Psoas muscle (tissue), 8 donors: ENCODE measurements around the gene VARS2. TPM values are rescaled to one million over a fixed set of nuclear protein-coding genes. Genes with fewer than 3 reads are reported as not detected.
"Not testable (repeated sequence)": the region's sequence is repeated elsewhere in the genome, so short reads cannot be mapped to it uniquely, and the experiment has no call there.

Experiments
- ATAC-seq, 4 donors: fragments of 200-7000 bp; cut with Tn5 transposase; one replicate each; pipeline ENCODE4 v1.9.1; 2020; ENCODE audit warnings: moderate library complexity in 3 of 4, mild to moderate bottlenecking in 2 of 4
- DNase-seq, 2 donors: peaks; one replicate each; pipeline ENCODE4 v3.0.0-alpha.2; 2020
- H3K27ac ChIP-seq: fragments of 200-600 bp; one replicate; pipeline ENCODE4 v1.8.0; 2022
- H3K27me3 ChIP-seq, 3 donors: fragments of 200-600 bp in 1 of 3; one replicate each; pipeline versions ENCODE4 v1.6.1 to v1.8.0; 2013 to 2022; ENCODE audit warnings: low read length in 2 of 3, mild to moderate bottlenecking in 2 of 3, moderate library complexity in 1 of 3; ENCODE audit not compliant: insufficient read depth in 3 of 3
- H3K36me3 ChIP-seq, 2 donors: fragments of 200-600 bp in 1 of 2; one replicate each; pipeline versions ENCODE4 v1.6.1 to v1.8.0; 2013 to 2022; ENCODE audit warnings: low read depth in 1 of 2, mild to moderate bottlenecking in 1 of 2, moderate library complexity in 1 of 2; ENCODE audit not compliant: insufficient read depth in 1 of 2
- H3K4me1 ChIP-seq: fragments of 200-600 bp; one replicate; pipeline ENCODE4 v1.8.0; 2022
- H3K4me3 ChIP-seq: fragments of 200-600 bp; one replicate; pipeline ENCODE4 v1.8.0; 2022; ENCODE audit warnings: mild to moderate bottlenecking
- H3K9me3 ChIP-seq: fragments of 200-600 bp; one replicate; pipeline ENCODE4 v1.8.0; 2022
- WGBS, 3 donors: extraction: QIAGEN DNeasy Blood & Tissue Kit; methylation state at CpG; one replicate each; pipeline versions ENCODE4 v1.1.6 to v1.1.7; 2013; 5-methylcytosine and 5-hydroxymethylcytosine counted together
- intact Hi-C, 2 donors: fragments of 100-400 bp; cut with DNase I; formaldehyde crosslinking; loops; one replicate each; pipeline versions ENCODE4 v1.11.0 to v1.14.2; 2022
- polyA plus RNA-seq, 3 donors: library from polyadenylated mRNA; stranded (reverse); fragments of 200-250 nt; gene quantifications; one replicate each; pipeline ENCODE4 v1.2.3, GENCODE V29; 2013
- total RNA-seq, 4 donors: library from RNA; stranded (reverse); fragmentation: NEBNext Ultra II Directional in 2 of 4; extraction: Animal tissue kit (Norgen Biotek cat#: 25700) in 2 of 4; gene quantifications; one replicate each; pipeline versions ENCODE4 v1.2.1 to v1.2.4, GENCODE V29; 2021 to 2023
- TF ChIP-seq, protein P1 (sequence below): fragments of 200-600 bp; IDR thresholded peaks from one replicate; pipeline ENCODE4 v1.8.0; 2022; ENCODE audit warnings: antibody characterized with exemption
- donor health status: healthy with polysubstance abuse.
- donor health status: DM: no; HTN: no; CAD: no; lungs with moderate emphysema.
- donor health status: Bipolar disorder and iron deficiency.
- donor health status: healthy.
- donor health status: DM: yes; HTN: yes; CAD: no.
- donor health status: DM: no; HTN: no; CAD: no.
- donor health status: DM: no; HTN: no; CAD: no.
- donor health status: DM: yes; HTN: yes; CAD: no.

VARS2 gene
- total and polyA plus RNA-seq, 7 donors: 11.4 to 36.6 (median 25.8) TPM

DNA sequence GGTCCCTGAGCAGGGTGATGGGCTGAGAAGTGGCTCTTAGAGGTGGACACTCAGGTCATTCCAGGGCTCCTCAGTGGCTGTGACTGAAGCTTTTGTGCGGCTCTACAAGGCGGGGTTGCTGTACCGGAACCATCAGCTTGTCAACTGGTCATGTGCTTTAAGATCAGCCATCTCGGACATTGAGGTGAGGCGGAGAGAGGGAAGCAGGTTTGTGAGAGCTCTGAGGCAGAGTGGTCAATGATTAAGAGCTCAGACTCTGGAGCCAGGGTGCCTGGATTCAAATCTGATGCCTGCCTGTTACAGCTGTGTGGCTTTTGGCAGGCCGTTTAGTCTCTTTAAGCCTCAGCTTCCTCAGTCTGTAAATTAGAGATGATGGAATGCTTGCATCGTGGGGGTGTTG is 3.0 kb downstream of the VARS2 start:
- 86 to 95% (median 91%) methylated on average over 7 of the region's 7 CpGs for WGBS, 3 donors
- no peak overlapping the region for H3K4me3 ChIP-seq

DNA sequence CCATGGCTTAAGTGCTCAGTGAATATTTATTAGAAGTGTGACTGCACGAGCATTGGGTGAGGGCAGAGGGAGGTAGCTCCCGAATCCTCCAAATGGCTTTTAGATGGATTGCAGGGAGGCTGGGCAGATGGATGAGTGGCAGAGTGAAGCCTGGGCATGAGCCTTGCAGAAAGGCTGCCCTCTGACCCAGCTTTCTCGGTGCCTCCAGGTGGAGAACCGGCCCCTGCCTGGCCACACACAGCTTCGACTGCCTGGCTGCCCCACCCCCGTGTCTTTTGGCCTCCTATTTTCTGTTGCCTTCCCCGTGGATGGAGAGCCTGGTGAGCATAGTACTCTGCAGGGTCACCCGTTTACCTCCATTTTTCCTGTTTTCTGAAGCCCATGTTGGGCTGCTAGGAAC is 3.4 kb downstream of the VARS2 start:
- intact Hi-C loops: loop anchor here (5.0 to 10.0 kb wide), 2 partner anchors 125 to 127 kb away; no protein-coding TSS in a partner anchor
- Histone ChIP-seq H3K36me3 (peaks cover 0 to 67% of the 10 kb centered on the region in 2 donors), H3K27ac (no peak overlapping the region), H3K4me3 (no peak overlapping the region), H3K9me3 (no peaks in the 10 kb centered on the region), H3K27me3 (no peaks in the 10 kb centered on the region), H3K4me1 (peaks cover 22% of the 10 kb centered on the region)
- DNase-seq: no peak
- ATAC-seq: no peak
- 76 to 92% (median 92%) methylated on average over 8 of the region's 8 CpGs for WGBS, 3 donors
- TF ChIP-seq, protein P1, sequence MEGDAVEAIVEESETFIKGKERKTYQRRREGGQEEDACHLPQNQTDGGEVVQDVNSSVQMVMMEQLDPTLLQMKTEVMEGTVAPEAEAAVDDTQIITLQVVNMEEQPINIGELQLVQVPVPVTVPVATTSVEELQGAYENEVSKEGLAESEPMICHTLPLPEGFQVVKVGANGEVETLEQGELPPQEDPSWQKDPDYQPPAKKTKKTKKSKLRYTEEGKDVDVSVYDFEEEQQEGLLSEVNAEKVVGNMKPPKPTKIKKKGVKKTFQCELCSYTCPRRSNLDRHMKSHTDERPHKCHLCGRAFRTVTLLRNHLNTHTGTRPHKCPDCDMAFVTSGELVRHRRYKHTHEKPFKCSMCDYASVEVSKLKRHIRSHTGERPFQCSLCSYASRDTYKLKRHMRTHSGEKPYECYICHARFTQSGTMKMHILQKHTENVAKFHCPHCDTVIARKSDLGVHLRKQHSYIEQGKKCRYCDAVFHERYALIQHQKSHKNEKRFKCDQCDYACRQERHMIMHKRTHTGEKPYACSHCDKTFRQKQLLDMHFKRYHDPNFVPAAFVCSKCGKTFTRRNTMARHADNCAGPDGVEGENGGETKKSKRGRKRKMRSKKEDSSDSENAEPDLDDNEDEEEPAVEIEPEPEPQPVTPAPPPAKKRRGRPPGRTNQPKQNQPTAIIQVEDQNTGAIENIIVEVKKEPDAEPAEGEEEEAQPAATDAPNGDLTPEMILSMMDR: no peak

More for the DNA sequence above, 3.0 kb downstream of the VARS2 start:
- no peak overlapping the region for H3K27ac ChIP-seq
- H3K9me3 ChIP-seq: no peaks in the 10 kb centered on the region
- peaks cover 22% of the 10 kb centered on the region for H3K4me1 ChIP-seq
- H3K36me3 ChIP-seq: peaks cover 0 to 67% of the 10 kb centered on the region in 2 donors
- TF ChIP-seq, protein P1: no peak
- no peak for DNase-seq
- intact Hi-C loops: loop anchor here (5.0 to 10.0 kb wide), 2 partner anchors 125 to 128 kb away; no protein-coding TSS in a partner anchor
- no peak for ATAC-seq
- H3K27me3 ChIP-seq: no peaks in the 10 kb centered on the region

DNA sequence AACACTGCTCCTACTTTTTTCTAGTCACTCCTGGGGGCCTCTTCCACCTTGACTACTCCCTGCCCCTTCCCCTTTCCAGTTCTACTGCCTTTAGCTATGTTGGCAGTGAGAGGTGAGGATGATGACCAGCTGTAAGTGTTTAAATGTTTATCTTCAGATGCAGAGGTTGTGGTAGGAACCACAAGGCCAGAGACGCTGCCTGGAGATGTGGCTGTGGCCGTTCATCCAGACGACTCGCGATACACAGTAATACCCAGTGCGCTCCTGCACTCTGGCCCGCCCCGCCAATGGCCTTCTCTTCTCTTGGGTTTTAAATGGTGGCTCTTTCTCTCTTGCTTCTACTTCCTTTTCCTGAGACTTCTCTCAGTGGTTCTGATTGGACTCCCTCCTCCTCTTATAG is 4.6 kb downstream of the VARS2 start:
- ATAC-seq (no peak), DNase-seq (no peak)
- no peak overlapping the region for H3K4me3 ChIP-seq
- TF ChIP-seq, protein P1: no peak
- no peak overlapping the region for H3K27ac ChIP-seq
- no peaks in the 10 kb centered on the region for H3K27me3 ChIP-seq
- peaks cover 0 to 76% of the 10 kb centered on the region in 2 donors for H3K36me3 ChIP-seq
- 89 to 92% (median 90%) methylated on average over 8 of the region's 8 CpGs for WGBS, 3 donors
- H3K4me1 ChIP-seq: peaks cover 17% of the 10 kb centered on the region
- H3K9me3 ChIP-seq: no peaks in the 10 kb centered on the region
- intact Hi-C loops: loop anchor here (1.0 to 10.0 kb wide), 3 partner anchors 37 to 126 kb away; no protein-coding TSS in a partner anchor

DNA sequence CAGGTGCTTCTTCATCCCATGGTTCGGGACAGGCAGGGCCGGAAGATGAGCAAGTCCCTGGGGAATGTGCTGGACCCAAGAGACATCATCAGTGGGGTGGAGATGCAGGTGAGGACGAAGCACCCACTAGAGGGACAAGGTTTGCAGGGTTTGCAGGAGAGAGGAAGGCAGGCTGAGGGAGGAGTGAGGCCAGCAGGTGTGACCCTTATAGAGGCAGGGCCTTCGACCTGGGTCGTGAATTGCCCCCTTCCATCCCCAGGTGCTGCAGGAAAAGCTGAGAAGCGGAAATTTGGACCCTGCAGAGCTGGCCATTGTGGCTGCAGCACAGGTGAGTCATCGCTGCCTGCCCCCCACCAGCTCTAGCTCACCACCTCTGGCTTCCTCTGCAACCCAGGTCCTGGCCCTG is 8.4 kb downstream of the VARS2 start:
- no peaks in the 10 kb centered on the region for H3K27me3 ChIP-seq
- no peak for ATAC-seq
- H3K4me1 ChIP-seq: peaks cover 7% of the 10 kb centered on the region
- 84 to 92% (median 91%) methylated on average over 7 of the region's 7 CpGs for WGBS, 3 donors
- intact Hi-C loops: loop anchor here in 1 of 2 donors (5.0 kb wide), 1 partner anchor 140 kb away; no protein-coding TSS in a partner anchor
- TF ChIP-seq, protein P1: no peak
- no peaks in the 10 kb centered on the region for H3K9me3 ChIP-seq
- H3K4me3 ChIP-seq: no peak overlapping the region
- H3K27ac ChIP-seq: no peak overlapping the region
- no peak for DNase-seq
- H3K36me3 ChIP-seq: peaks cover 0 to 90% of the 10 kb centered on the region in 2 donors

DNA sequence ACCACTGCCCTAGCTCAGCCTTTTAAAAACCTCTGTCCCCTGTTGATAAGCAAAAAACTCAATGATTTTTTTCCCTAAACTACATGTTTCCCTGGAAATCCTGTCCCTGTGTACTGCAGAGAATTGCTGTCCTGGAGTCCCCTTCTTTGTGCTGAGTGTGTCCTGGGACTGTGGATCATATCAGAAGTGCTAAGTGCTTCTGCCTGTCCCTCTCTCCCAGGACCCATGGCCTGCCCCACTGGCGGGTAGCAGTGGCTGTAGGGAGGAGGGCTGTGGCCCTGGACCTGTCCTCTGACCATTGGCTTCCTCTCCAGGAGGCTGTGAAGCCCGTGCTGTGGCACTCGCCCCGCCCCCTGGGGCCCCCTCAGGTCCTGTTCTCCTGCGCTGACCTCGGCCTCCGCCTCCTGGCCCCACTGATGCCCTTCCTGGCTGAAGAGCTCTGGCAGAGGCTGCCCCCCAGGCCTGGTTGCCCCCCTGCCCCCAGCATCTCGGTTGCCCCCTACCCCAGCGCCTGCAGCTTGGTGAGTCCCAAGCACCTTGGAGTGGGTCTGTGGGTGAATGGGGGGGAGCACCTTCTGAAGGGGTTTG is 10.1 kb downstream of the VARS2 start:
- H3K27ac ChIP-seq, H3K9me3 ChIP-seq, DNase-seq, H3K4me3 ChIP-seq, H3K4me1 ChIP-seq, H3K27me3 ChIP-seq, ATAC-seq: not testable (repeated sequence)
- H3K36me3 ChIP-seq: peaks cover 0 to 73% of the 10 kb centered on the region in 2 donors
- intact Hi-C loops: loop anchor here in 1 of 2 donors (5.0 kb wide), 1 partner anchor 138 kb away; no protein-coding TSS in a partner anchor
- 85 to 93% (median 89%) methylated on average over 8 to 9 of the region's 9 CpGs for WGBS, 3 donors
